PFSK-1 (cell line): Measurements from ENCODE around the gene ZNF311.

Experiments used
- FOXP2 ChIP-seq: optimal IDR thresholded peaks from 2 replicates; pipeline ENCODE3; 2011; ENCODE audit warnings: borderline replicate concordance, control low read depth, inconsistent platforms; ENCODE audit not compliant: insufficient read depth; ENCODE audit errors: extremely low read length, extremely low read depth
- POLR2AphosphoS5 ChIP-seq: IDR thresholded peaks from 2 replicates; pipeline ENCODE4 v1.6.1; 2012; ENCODE audit warnings: low read depth, mild to moderate bottlenecking, control low read depth, low read length, moderate library complexity
- SIN3A ChIP-seq: IDR thresholded peaks from 2 replicates; pipeline ENCODE4 v1.6.1; 2012; ENCODE audit warnings: mild to moderate bottlenecking, low read length, moderate library complexity, borderline replicate concordance; ENCODE audit not compliant: insufficient read depth
- TAF1 ChIP-seq: IDR thresholded peaks from 2 replicates; pipeline ENCODE4 v1.6.1; 2012; ENCODE audit warnings: low read length, control low read depth, borderline replicate concordance; ENCODE audit not compliant: insufficient read depth
- TF ChIP-seq, protein P1 (sequence below), 2 experiments: IDR thresholded peaks; 2 replicates each; pipeline versions ENCODE4 v1.6.1 to v1.8.0; 2011 to 2012; ENCODE audit warnings: low read depth in 2 of 2, low read length in 2 of 2, control low read depth in 1 of 2, inconsistent platforms in 1 of 2, mild to moderate bottlenecking in 1 of 2, moderate library complexity in 1 of 2; ENCODE audit not compliant: insufficient read depth in 1 of 2

ZNF311 gene

GRCh38 chr6:28983838-28984237 is 21.3 kb downstream of the ZNF311 start:
- TF ChIP-seq, protein P1, sequence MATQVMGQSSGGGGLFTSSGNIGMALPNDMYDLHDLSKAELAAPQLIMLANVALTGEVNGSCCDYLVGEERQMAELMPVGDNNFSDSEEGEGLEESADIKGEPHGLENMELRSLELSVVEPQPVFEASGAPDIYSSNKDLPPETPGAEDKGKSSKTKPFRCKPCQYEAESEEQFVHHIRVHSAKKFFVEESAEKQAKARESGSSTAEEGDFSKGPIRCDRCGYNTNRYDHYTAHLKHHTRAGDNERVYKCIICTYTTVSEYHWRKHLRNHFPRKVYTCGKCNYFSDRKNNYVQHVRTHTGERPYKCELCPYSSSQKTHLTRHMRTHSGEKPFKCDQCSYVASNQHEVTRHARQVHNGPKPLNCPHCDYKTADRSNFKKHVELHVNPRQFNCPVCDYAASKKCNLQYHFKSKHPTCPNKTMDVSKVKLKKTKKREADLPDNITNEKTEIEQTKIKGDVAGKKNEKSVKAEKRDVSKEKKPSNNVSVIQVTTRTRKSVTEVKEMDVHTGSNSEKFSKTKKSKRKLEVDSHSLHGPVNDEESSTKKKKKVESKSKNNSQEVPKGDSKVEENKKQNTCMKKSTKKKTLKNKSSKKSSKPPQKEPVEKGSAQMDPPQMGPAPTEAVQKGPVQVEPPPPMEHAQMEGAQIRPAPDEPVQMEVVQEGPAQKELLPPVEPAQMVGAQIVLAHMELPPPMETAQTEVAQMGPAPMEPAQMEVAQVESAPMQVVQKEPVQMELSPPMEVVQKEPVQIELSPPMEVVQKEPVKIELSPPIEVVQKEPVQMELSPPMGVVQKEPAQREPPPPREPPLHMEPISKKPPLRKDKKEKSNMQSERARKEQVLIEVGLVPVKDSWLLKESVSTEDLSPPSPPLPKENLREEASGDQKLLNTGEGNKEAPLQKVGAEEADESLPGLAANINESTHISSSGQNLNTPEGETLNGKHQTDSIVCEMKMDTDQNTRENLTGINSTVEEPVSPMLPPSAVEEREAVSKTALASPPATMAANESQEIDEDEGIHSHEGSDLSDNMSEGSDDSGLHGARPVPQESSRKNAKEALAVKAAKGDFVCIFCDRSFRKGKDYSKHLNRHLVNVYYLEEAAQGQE (IDR thresholded peaks at IDR 0.05; ENCODE audit: insufficient read depth in 1 of 2, low read depth in 2 of 2, low read length in 2 of 2), result no peak
- TF ChIP-seq FOXP2, result no peak
- TF ChIP-seq SIN3A, result no peak
- no peak for TF ChIP-seq TAF1
- TF ChIP-seq POLR2AphosphoS5, result no peak

DNA sequence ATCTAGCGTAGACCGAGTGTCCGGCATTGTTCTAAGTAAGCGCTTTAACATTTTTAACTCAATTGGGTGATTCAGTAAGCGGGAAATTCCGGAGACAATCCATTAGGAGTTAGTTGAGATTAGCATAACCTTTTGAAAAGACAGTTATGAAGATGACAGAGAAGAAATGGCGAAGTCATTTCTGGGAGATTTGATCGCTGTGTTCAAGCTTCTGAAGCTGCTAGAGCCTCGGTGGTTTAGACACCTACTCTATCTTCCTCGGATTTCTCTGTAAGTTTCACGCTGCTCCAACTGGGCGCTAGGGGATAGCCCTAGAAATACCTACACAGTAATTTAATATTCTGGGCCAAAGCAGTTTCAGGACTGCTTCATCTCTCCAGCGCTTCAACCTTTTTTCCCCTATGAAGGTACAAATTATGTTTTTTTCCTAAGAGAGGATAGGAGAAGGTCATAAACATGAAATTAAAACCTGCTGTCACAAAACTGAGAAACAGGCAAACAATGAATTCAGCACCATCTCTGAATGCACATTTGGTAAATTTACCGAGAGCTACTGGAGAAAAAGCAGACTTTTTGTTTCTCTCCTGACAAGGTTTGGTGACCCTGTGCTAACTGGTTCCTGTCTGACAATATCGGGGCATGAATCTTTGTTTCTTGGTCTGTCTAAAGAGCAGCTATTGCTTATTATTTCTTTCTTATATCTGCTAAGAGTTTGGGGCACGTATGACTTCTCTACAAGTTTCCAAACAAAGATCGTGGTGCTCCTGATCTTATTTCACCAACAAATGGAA is 22.4 kb downstream of the ZNF311 start:
- TF ChIP-seq TAF1 (no peak; the same call in 1 of the 2 replicates), POLR2AphosphoS5 (no peak), FOXP2 (no peak), SIN3A (no peak)
- TF ChIP-seq, protein P1 (IDR thresholded peaks at IDR 0.05; ENCODE audit: insufficient read depth in 1 of 2, low read depth in 2 of 2, low read length in 2 of 2), result no peak

GRCh38 chr6:28981833-28982475 is 23.2 kb downstream of the ZNF311 start:
- TF ChIP-seq TAF1, result no peak; the same call in 1 of the 2 replicates
- TF ChIP-seq, protein P1 (IDR thresholded peaks at IDR 0.05; ENCODE audit: insufficient read depth in 1 of 2, low read depth in 2 of 2, low read length in 2 of 2), result no peak
- TF ChIP-seq SIN3A, result no peak

GRCh38 chr6:28981431-28981832 is 23.7 kb downstream of the ZNF311 start:
- TF ChIP-seq TAF1 (no peak), SIN3A (0 out of 2 replicates have a peak, but pooled peaks have one; percentile 12)
- TF ChIP-seq, protein P1 (IDR thresholded peaks at IDR 0.05; ENCODE audit: insufficient read depth in 1 of 2, low read depth in 2 of 2, low read length in 2 of 2), result no peak
